ENCODE results near the gene MYBL2. TPM values are rescaled to one million over a fixed set of nuclear protein-coding genes. Genes with fewer than 3 reads are reported as not detected.

Gene MYBL2
- total and polyA plus RNA-seq, 12 donors: 0.17 to 6.0 (median 1.0) TPM; not detected in 1

- 91 to 96% (median 93%) methylated on average over 2 of the region's 2 CpGs for WGBS, 4 donors
- TF ChIP-seq POLR2A (IDR thresholded peaks at IDR 0.05) (no peak), CTCF (IDR thresholded peaks at IDR 0.05) (no peak)
- H3K27me3 ChIP-seq: no peaks in the 10 kb centered on the region
- DNase-seq: no peak
- no peaks in the 10 kb centered on the region for H3K36me3 ChIP-seq (replicated peaks in 1 of 2)
- H3K4me1 ChIP-seq (replicated peaks in 1 of 2): no peaks in the 10 kb centered on the region
- no peaks in the 10 kb centered on the region for H3K9me3 ChIP-seq (replicated peaks in 1 of 3)
- no peak overlapping the region for H3K27ac ChIP-seq
- no peak overlapping the region for H3K4me3 ChIP-seq
- intact Hi-C loops (cut with DNase I): no loop called here
Observed at GRCh38 chr20:43725666-43726065, 58.8 kb downstream of the MYBL2 start.

GRCh38 chr20:43726333-43726732, 59.4 kb downstream of the MYBL2 start:
- Histone ChIP-seq H3K9me3 (replicated peaks in 1 of 3) (no peaks in the 10 kb centered on the region), H3K4me3 (no peak overlapping the region), H3K36me3 (replicated peaks in 1 of 2) (no peaks in the 10 kb centered on the region), H3K27ac (no peak overlapping the region), H3K4me1 (replicated peaks in 1 of 2) (no peaks in the 10 kb centered on the region), H3K27me3 (peaks cover under 1% of the 10 kb centered on the region)
- intact Hi-C loops (cut with DNase I): no loop called here
- no peak for TF ChIP-seq POLR2A (IDR thresholded peaks at IDR 0.05)
- WGBS, 4 donors: 82 to 90% (median 86%) methylated on average over 9 to 10 of the region's 10 CpGs
- no peak for DNase-seq

- H3K27ac ChIP-seq: no peak within 1 kb of the TSS
- H3K4me3 ChIP-seq: no peak within 1 kb of the TSS
- 76 to 86% (median 85%) methylated on average over 11 of the region's 11 CpGs for WGBS, 4 donors
- H3K9me3 ChIP-seq (replicated peaks in 1 of 3): no peaks in the 10 kb centered on the region
- DNase-seq: no peak
- no peak for TF ChIP-seq CTCF (IDR thresholded peaks at IDR 0.05)
- no peak for TF ChIP-seq POLR2A (IDR thresholded peaks at IDR 0.05)
- intact Hi-C loops (cut with DNase I): no loop called here
- no peaks in the 10 kb centered on the region for H3K36me3 ChIP-seq (replicated peaks in 1 of 2)
- no peaks in the 10 kb centered on the region for H3K4me1 ChIP-seq (replicated peaks in 1 of 2)
- peaks cover 6% of the 10 kb centered on the region for H3K27me3 ChIP-seq
Observed at GRCh38 chr20:43726811-43727338, 60.0 kb downstream of the MYBL2 start, which contains the start of gene GTSF1L. TSS of gene GTSF1L (minus strand) at chr20:43727002. CDS start at chr20:43726694, 308 bp downstream.

- TF ChIP-seq POLR2A (IDR thresholded peaks at IDR 0.05) (no peak), CTCF (IDR thresholded peaks at IDR 0.05) (no peak)
- Histone ChIP-seq H3K4me3 (no peak overlapping the region), H3K27ac (no peak overlapping the region), H3K36me3 (replicated peaks in 1 of 2) (no peaks in the 10 kb centered on the region), H3K4me1 (replicated peaks in 1 of 2) (no peaks in the 10 kb centered on the region), H3K9me3 (replicated peaks in 1 of 3) (no peaks in the 10 kb centered on the region), H3K27me3 (peaks cover 6% of the 10 kb centered on the region)
- 83 to 96% (median 92%) methylated on average over 1 of the region's 1 CpG for WGBS, 4 donors
- no peak for DNase-seq
- intact Hi-C loops (cut with DNase I): no loop called here
Observed at GRCh38 chr20:43727980-43728590, 61.2 kb downstream of the MYBL2 start.

All from adrenal gland (tissue), 12 donors.